Activated CD8-positive, alpha-beta T cell treated with anti-CD3 and anti-CD28 coated beads for 36 hours (primary cell): ENCODE results near the gene TCP11X2. TPM values are rescaled to one million over a fixed set of nuclear protein-coding genes. Genes with fewer than 3 reads are reported as not detected.
"Not testable (repeated sequence)": the region's sequence is repeated elsewhere in the genome, so short reads cannot be mapped to it uniquely, and the experiment has no call there.

Experiments
- ATAC-seq: fragments of 200-7000 bp; cut with Tn5 transposase; one replicate; pipeline ENCODE4 v1.10.0; 2021; ENCODE audit warnings: mild to moderate bottlenecking, moderate library complexity
- CTCF ChIA-PET: fragments of 350-600 bp; sonication (Branson Sonifier 250); formaldehyde crosslinking; loops from one replicate; lab custom pipeline; 2021; ENCODE audit warnings: antibody characterized with exemption; lab: Charles Lee
- POLR2A ChIA-PET: fragments of 350-600 bp; sonication (Branson Sonifier 250); formaldehyde crosslinking; loops from one replicate; lab custom pipeline; 2021; ENCODE audit warnings: antibody characterized with exemption; lab: Charles Lee
- DNase-seq: peaks from one replicate; pipeline ENCODE4 v3.0.0-alpha.2; 2020
- H3K27ac Mint-ChIP-seq: one replicate; pipeline ENCODE4 v1.8.0; 2021; ENCODE audit warnings: mild to moderate bottlenecking, mixed read lengths
- H3K27me3 Mint-ChIP-seq: one replicate; pipeline ENCODE4 v1.8.0; 2021; ENCODE audit warnings: mixed read lengths
- H3K36me3 Mint-ChIP-seq: one replicate; pipeline ENCODE4 v1.8.0; 2021; ENCODE audit warnings: low read depth, mixed read lengths
- H3K4me1 Mint-ChIP-seq: one replicate; pipeline ENCODE4 v1.8.0; 2021; ENCODE audit warnings: low read depth, mixed read lengths
- H3K4me3 Mint-ChIP-seq: one replicate; pipeline ENCODE4 v1.8.0; 2021; ENCODE audit warnings: mild to moderate bottlenecking, moderate library complexity, mixed read lengths
- H3K9me3 Mint-ChIP-seq: one replicate; pipeline ENCODE4 v1.8.0; 2021; ENCODE audit warnings: mixed read lengths
- intact Hi-C: fragments of 100-400 bp; cut with micrococcal nuclease; formaldehyde crosslinking; loops from one replicate; pipeline ENCODE4 v1.10.0; 2022
- total RNA-seq, 2 experiments: library from RNA; stranded (reverse); gene quantifications; one replicate each; pipeline ENCODE4 v1.2.3, GENCODE V29; 2021
- TF ChIP-seq, protein P1 (sequence below): fragments of 200-600 bp; IDR thresholded peaks from one replicate; pipeline ENCODE4 v1.8.0; 2022; ENCODE audit warnings: antibody characterized with exemption, mild to moderate bottlenecking

Gene TCP11X2
- total RNA-seq, 2 experiments from 2014 or later: not detected

DNA sequence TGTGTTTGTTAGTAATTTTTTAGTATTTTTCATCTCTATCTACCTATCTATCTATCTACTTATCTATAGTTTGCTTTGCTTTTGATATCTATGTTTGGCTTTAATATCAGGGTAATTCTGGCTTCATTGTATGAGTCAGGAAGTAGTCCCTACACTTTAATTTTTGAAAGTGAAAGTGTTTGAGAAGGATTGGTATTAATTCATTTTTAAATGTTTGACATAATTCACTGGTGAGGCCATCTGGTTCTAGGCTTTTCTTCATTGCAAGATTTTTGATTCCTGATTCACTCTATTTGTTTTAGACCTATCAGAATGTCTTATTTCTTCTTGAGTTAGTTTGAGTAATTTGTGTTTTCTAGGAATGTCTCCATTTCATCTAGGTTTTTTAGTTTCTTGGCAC is 20.2 kb upstream of the TCP11X2 start:
- ChIA-PET POLR2A (no interaction called here), CTCF (no interaction called here)
- no peak for ATAC-seq
- H3K27me3 Mint-ChIP-seq: no peaks in the 10 kb centered on the region
- no peak overlapping the region for H3K4me3 Mint-ChIP-seq
- H3K4me1 Mint-ChIP-seq: no peaks in the 10 kb centered on the region
- H3K36me3 Mint-ChIP-seq: no peaks in the 10 kb centered on the region
- intact Hi-C loops: no loop called here
- H3K9me3 Mint-ChIP-seq: no peaks in the 10 kb centered on the region
- TF ChIP-seq, protein P1, sequence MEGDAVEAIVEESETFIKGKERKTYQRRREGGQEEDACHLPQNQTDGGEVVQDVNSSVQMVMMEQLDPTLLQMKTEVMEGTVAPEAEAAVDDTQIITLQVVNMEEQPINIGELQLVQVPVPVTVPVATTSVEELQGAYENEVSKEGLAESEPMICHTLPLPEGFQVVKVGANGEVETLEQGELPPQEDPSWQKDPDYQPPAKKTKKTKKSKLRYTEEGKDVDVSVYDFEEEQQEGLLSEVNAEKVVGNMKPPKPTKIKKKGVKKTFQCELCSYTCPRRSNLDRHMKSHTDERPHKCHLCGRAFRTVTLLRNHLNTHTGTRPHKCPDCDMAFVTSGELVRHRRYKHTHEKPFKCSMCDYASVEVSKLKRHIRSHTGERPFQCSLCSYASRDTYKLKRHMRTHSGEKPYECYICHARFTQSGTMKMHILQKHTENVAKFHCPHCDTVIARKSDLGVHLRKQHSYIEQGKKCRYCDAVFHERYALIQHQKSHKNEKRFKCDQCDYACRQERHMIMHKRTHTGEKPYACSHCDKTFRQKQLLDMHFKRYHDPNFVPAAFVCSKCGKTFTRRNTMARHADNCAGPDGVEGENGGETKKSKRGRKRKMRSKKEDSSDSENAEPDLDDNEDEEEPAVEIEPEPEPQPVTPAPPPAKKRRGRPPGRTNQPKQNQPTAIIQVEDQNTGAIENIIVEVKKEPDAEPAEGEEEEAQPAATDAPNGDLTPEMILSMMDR: no peak
- no peak for DNase-seq
- no peak overlapping the region for H3K27ac Mint-ChIP-seq

DNA sequence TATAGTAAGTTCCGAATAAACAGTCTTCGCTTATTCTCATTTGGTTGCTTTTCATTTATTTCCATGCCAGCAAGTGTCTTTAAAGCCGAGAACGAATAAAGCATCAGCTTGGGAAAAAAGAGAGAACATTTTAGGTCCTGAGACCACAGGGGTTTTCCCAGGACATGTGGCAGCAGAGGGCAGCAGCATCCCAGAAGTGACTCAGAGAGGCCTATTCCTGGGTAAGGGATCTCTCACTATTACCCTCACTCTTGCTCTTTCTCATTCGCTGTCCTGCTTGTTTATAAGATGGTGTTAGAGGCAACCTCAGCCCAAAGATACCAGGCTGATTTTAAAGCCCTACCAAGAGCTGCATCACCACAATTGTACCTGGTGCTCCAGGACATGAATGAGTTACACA is 7.2 kb upstream of the TCP11X2 start:
- H3K36me3 Mint-ChIP-seq, H3K27me3 Mint-ChIP-seq, H3K9me3 Mint-ChIP-seq, ATAC-seq, CTCF ChIA-PET, H3K27ac Mint-ChIP-seq, H3K4me3 Mint-ChIP-seq, intact Hi-C loops, POLR2A ChIA-PET, DNase-seq, H3K4me1 Mint-ChIP-seq: not testable (repeated sequence)

DNA sequence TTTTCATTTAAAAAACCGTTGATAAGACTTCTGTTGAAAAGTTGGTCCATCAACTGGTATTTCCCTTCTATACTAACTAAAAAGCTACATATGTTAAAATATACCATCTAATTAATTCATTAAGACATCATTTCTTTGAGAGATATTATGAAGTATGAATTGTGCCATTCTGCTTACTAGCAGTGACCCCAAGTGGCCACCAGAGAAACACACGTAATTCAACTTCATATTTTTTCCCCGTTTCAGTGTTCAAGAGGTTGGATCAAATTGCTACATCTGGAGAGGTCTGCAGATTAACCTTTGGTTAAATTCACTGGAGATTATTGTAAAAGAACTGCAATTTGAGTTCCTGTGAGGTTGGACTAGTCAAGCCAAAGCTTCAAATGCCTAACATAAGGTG is 1.4 kb downstream of the TCP11X2 start:
- H3K27me3 Mint-ChIP-seq, CTCF ChIA-PET, H3K9me3 Mint-ChIP-seq, intact Hi-C loops, H3K4me1 Mint-ChIP-seq, POLR2A ChIA-PET, H3K36me3 Mint-ChIP-seq, DNase-seq, H3K4me3 Mint-ChIP-seq, ATAC-seq, H3K27ac Mint-ChIP-seq: not testable (repeated sequence)

DNA sequence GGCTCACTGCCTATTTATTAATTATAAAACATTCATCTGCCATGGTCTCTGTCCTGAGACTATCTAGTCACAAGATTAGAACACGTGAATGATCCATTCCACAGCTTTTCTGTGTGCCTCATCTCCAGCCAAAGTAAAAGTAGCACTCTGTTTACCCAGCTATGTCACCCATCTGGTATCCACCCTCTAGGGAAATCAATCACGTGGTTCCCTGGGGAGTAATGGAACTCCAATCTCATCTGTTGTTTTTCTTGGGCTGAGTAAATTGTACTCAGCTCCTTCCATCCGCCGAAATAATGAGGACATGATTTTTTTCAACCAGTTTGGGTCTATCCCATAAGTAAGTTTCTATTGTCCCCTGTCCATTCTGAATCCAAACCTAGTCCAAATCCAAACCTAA is 13.0 kb downstream of the TCP11X2 start:
- H3K27me3 Mint-ChIP-seq, H3K9me3 Mint-ChIP-seq, POLR2A ChIA-PET, intact Hi-C loops, DNase-seq, ATAC-seq, H3K27ac Mint-ChIP-seq, H3K4me3 Mint-ChIP-seq, H3K36me3 Mint-ChIP-seq, CTCF ChIA-PET, H3K4me1 Mint-ChIP-seq: not testable (repeated sequence)

DNA sequence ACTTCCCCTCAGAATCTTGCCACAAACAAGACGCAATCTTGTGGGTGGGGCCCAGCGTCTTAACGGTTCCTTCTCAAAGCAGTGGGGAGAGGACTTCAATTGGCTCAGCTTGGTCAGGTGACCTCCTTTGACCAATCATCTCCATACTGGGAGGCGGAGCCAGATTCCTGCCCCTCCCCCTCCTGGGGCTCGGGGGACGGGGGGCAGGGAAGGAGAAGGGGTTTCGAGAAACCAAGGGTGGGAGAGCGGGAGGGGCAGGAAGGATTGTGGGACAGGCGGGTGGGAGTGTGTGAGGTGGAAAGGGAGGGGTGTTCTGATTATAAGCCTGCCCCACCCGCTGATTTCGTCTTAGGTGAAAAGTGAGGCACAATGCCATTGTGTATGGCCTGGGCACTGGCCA is 31.7 kb downstream of the TCP11X2 start, which contains the start of gene NXF2B:
NXF2B (minus strand) TSS at position 101 of the 400 bp plus-strand sequence. CDS start 59,972 bp downstream, outside the sequence.
- H3K27ac Mint-ChIP-seq, H3K4me1 Mint-ChIP-seq, H3K27me3 Mint-ChIP-seq, ATAC-seq, DNase-seq, H3K9me3 Mint-ChIP-seq, H3K4me3 Mint-ChIP-seq, H3K36me3 Mint-ChIP-seq, POLR2A ChIA-PET, intact Hi-C loops, CTCF ChIA-PET: not testable (repeated sequence)

DNA sequence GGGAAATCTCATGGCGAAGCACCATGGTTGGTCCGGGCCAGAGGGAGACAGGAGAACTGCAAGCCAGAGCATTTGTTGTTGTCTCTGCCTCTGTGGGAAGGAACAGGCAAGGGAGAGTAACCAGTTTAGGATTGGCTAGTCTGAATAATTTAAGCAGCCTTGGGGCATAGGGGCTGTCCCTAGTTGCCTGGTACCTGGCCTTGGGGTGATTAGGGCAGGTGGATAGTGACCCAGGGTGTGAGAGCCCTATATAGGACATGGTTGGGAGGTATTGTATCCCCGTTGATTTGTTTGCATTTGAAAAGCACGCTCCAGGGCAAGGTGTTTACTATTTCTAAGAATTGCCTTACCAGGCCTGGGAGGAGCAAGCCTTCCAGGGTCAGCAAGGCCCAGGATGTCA is 57.1 kb downstream of the TCP11X2 start:
- H3K27me3 Mint-ChIP-seq, H3K4me1 Mint-ChIP-seq, H3K36me3 Mint-ChIP-seq, CTCF ChIA-PET, intact Hi-C loops, H3K4me3 Mint-ChIP-seq, POLR2A ChIA-PET, DNase-seq, ATAC-seq, H3K27ac Mint-ChIP-seq, H3K9me3 Mint-ChIP-seq: not testable (repeated sequence)

Other genes with a start within 250 kb of the TCP11X2 start
- not detected for gene NXF2, start 224.6 kb downstream of the TCP11X2 start, total RNA-seq
- gene NXF2B, start 31.8 kb downstream of the TCP11X2 start, total RNA-seq: not detected
- under 1 TPM in 1 of 2 experiments, not detected in 1; 0.54 TPM for gene TMSB15A, start 44.9 kb upstream of the TCP11X2 start, total RNA-seq
- 1 to 10 TPM; 9.4 TPM for gene ARMCX5, start 127.7 kb upstream of the TCP11X2 start, total RNA-seq
- 1 to 10 TPM; 3.0 to 3.9 TPM for gene GPRASP1, start 179.7 kb upstream of the TCP11X2 start, total RNA-seq
- under 1 TPM; 0.67 to 0.77 TPM for gene GPRASP2, start 240.6 kb upstream of the TCP11X2 start, total RNA-seq
- gene GPRASP3, start 248.9 kb upstream of the TCP11X2 start, total RNA-seq: 1 to 10 TPM; 1.3 to 2.0 TPM